Middle frontal gyrus (tissue), 1 donor: ENCODE measurements around the gene C1QTNF9.
"Not testable (repeated sequence)": the region's sequence is repeated elsewhere in the genome, so short reads cannot be mapped to it uniquely, and the experiment has no call there.

ENCODE experiments used
- DNase-seq: peaks from one replicate; pipeline ENCODE4 v3.0.0-alpha.2; 2015; ENCODE audit warnings: low spot score; ENCODE audit errors: extremely low spot score

C1QTNF9 gene

GRCh38 chr13:24360106-24360505, 50.7 kb downstream of the C1QTNF9 start:
- DNase-seq = no peak

DNA sequence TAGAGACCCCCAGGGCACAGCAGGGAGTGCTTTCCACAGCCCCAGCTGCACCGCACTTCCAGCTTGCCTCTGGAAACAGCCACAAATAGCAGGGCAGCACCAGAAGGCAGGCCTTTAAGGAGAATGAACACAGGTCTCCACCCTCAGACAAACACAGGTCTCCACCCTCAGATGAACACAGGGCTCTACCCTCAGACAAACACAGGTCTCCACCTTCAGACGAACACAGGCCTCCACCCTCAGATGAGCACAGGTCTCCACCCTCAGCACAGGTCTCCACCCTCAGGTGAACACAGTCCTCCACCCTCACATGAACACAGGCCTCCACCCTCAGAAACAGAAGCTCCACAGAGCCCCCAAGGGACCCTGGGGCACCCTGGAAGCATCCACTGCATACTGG, 51.7 kb downstream of the C1QTNF9 start:
- DNase-seq = no peak

GRCh38 chr13:24361852-24362366, 52.5 kb downstream of the C1QTNF9 start:
- no peak for DNase-seq

DNA sequence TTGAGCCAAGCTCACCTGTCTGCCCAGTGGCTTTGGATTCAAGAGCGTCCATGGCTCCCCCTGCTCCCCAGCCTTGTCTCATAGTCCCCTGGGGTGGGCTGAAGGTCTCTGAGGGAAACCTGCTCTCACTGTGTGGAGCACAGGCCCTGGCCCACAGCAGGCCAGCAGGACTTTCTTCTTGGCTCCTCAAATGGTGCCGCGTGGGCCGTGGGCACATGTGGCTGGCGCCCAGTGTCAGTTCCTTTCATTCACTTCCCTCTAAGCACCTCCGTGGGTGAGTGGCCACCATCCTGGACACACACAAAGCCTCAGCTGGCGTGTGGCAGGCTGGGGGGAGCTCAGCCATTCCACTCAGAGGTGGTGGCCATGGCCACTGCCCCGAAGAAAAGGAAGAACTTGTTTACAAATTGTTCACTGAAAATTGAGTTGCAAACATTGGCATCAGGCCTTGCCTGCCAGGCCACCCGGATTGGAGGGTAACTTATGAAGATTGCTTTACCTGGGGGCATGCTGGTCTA, 53.1 kb downstream of the C1QTNF9 start:
- DNase-seq = no peak

GRCh38 chr13:24365191-24365590, 55.8 kb downstream of the C1QTNF9 start:
- no peak for DNase-seq

DNA sequence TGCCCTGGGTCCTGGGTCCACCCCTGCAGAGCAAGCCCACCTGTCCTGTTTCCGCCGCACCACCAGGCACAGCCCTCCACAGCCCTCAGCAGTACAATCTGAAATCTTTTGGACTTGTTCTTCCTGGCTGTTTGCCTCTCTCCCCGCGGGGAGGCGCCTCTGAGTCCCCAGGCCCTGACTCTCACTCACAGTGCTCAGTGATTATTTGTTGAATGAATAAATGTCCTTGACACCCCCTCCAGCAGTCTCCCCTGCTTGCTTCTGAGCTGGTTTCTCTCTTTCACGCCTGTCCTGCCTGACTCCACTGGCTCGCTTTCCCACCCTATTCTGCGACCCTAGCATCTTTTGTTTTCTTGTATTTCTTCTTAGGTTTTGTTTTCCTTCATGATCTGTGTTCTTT, 56.9 kb downstream of the C1QTNF9 start:
- not testable (repeated sequence) for DNase-seq

- DNase-seq = not testable (repeated sequence)
Measured at GRCh38 chr13:24371273-24371672, 61.9 kb downstream of the C1QTNF9 start.
